Measurements from ENCODE around the gene RNU1-2.
"Not testable (repeated sequence)": the region's sequence is repeated elsewhere in the genome, so short reads cannot be mapped to it uniquely, and the experiment has no call there.

The RNU1-2 gene

DNA sequence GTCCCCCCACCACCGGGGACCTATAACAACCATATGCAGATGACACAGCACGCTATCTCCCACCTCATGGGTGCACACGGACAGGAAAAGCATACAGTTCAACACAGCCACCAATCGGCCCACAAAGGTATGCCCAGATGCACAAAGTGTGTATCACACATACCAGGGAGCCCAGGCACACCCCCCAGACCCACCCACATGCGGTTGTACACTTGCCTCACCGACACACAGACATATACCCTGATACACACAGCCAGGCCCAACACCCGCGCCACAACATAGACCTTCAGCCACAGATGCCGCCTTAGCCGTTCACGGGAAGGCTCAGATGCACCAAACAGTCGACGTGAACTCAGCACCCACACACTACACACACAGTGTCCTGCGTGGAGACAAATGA, 31.5 kb downstream of the RNU1-2 start:
- DNase-seq = no peak

GRCh38 chr1:16927711-16928485, 32.1 kb downstream of the RNU1-2 start:
- no peak for DNase-seq

- not testable (repeated sequence) for DNase-seq
Observed at GRCh38 chr1:16929146-16930041, 33.6 kb downstream of the RNU1-2 start.

DNA sequence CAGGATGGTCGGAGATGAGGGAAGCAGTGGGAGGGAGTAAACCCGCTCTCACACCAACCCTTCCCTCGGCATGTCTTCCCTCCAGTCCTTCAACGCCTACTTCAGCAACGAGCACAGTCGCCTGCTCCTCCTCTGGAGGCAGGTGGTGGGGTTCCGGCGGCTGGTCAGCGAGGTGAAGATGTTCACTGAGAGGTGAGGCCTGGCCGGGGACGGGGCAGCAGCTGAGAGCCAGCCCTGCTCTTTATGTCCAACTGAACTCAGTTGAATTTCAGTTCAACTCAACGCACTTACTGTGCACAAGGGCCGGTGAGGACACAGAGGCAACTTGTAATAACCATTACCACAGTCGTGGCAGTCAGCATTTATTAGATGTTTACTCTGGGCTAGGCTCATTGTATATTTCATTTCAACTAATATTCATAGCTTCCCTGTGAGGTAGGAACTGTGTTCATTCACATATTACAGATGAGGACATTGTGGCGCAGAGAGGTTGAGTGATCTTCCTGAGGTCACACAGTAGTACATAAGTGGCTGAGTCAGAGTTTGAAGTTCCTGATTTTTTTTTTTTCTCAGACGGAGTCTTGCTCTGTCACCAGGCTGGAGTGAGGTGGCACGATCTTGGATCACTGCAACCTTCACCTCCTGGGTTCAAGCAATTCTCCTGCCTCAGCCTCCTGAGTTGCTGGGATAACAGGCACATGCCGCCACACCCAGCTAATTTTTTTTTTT, 35.6 kb downstream of the RNU1-2 start:
- not testable (repeated sequence) for DNase-seq

DNA sequence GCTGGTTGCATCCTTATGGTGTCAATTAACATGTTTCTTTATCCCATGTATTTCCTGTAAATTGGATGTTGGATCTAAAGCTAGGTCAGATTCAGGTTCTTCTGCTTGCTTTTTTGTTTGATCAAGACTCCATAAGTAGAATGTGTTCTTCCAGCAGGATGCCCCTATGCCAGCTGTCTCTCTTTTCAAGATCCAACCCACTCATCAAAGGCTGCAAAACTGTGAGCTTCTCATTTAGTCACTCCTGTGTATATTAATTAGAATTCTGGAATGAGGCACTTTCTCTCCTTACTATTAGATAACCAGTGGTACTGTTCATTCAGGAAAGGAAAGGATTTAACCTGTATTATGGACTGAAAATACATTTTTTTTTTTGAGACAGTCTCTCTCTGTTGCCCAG, 38.2 kb downstream of the RNU1-2 start:
- DNase-seq = not testable (repeated sequence)

DNA sequence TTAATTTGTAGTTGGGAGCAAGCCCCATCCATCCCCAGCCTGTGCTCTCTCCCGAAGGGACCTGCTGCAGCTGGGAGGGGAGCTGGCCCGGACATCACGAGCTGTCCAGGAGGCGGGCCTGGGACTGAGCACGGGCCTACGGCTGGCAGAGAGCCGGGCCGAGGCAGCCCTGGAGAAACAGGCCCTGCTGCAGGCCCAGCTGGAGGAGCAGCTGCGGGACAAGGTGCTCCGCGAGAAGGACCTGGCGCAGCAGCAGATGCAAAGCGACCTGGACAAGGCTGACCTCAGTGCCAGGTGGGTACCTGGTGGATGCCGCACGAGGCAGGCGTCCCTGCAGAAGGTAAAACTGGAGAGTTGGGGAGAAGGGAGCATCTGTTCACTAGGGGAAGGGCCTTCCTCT, 40.8 kb downstream of the RNU1-2 start:
- not testable (repeated sequence) for DNase-seq

DNA sequence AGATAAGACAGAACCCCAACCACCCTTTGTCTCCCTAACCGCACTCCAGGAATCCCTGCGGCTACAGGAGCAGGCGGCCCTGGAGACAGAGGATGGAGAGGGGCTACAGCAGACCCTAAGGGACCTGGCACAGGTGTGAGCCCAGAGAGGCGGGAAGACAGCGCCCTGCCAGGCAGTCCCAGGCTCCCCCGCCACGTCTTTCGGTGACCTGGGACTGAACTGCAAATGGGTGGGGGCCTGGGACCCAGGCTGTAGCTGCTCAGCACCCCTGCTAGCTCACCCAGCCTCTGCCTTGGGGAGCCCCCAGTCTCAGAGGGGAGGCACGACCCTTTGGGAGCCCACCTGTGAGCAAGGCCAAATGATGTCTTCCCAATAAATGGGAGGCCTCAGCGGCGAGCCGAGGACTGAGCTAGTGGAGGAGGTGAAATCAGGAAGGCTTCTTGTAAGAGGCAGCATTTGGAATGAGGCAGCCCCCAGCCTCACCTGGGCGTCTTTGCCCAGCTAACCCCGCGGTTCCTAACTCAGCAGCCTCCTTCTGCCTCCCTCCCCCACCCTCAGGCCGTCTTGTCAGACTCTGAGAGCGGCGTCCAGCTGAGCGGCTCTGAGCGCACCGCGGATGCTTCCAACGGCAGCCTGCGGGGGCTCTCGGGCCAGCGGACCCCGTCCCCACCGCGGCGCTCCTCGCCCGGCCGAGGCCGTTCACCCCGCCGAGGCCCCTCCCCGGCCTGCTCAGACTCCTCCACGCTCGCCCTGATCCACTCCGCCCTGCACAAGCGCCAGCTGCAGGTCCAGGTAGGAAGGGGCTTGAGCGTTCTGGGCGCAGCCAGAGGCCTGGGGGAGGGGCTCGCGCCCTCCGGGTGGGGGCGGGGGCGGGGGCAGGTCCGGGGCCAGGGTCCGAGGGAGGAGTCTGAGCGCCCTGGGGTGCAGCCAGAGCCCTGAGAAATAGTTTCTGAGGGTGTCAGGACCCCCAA, 42.9 kb downstream of the RNU1-2 start:
- DNase-seq = no peak

- DNase-seq = not testable (repeated sequence)
Observed at GRCh38 chr1:16939386-16940180, 43.8 kb downstream of the RNU1-2 start.

DNA sequence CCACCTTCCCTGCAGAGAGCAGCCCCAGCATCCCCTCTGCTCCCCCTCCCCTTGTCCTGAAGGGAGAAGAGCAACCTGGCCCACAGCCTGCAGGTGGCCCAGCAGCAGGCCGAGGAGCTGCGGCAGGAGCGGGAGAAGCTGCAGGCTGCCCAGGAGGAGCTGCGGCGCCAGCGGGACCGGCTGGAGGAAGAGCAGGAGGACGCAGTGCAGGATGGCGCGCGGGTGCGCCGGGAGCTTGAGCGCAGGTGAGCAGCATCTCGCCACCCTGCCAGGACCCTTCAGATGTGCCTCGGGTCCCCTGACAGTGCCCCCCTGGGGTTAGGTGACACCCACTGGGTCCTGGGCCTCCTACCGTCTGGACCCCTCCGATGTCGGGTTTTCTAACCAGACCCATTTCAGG, 48.3 kb downstream of the RNU1-2 start:
- DNase-seq = no peak

DNA sequence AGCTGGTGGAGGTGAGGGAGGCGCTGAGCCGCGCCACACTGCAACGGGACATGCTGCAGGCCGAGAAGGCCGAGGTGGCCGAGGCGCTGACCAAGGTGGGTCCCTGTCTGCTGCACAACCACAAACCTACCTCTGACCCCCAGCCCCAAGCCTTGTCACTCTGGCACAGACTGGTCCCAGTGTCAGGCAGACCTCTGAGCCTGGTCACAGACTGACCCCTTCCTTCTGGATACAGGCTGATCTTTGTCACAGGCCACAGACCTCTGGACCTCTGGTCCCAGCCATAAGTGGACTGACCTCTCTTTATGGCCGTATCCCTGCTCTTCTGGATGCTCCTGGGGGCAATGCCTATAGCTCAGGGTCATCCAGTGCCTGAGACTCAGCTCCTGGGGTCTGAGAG, 49.7 kb downstream of the RNU1-2 start:
- not testable (repeated sequence) for DNase-seq
